HG03558 (cell line): Measurements from ENCODE around the gene FKBP11.

Experiments used
- ATAC-seq: cut with Tn5 transposase; IDR thresholded peaks from one replicate; pipeline ENCODE4 v1.9.1; 2021; ENCODE audit warnings: moderate number of reproducible peaks; ENCODE audit not compliant: unreplicated experiment; ENCODE audit errors: extremely low read depth

Gene FKBP11

DNA sequence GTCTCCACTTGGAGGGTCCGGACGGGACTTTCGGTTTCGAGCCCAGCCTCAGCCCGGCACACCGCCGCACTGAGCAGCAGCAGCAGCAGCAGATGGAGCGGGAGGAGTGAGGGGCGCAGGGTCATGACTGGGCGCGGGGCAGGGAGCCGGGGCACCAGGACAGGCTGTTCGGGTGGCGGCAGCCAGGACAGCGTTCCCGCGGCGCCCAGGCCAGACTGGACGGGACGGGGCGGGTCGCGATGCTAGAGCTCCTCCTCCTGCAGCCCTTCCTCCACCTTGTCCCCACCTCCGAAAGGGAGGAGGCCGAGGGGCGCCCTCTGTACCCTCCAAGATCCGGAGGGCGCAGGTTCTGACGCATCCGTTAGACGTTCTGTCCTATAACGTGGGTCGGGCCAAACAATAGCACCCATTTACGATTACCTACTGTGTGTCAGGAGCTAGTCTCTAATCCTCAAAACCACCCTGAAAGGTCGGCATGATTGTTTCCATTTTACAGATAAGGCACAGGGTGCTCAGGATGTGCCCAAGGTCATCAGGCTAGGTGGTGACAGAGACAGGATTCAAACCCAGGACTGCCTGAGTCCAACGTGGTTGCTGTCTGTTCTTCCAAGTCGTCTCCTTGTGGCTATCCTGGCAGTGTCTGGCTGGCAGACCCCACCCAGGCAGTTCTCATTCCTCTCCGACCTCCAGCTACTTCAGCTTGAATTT lies at the start of gene FKBP11:
TSS of gene FKBP11 (minus strand) at position 189 of the 708 bp plus-strand sequence. CDS start at position 125, 64 bp downstream.
- ATAC-seq, result no peak

DNA sequence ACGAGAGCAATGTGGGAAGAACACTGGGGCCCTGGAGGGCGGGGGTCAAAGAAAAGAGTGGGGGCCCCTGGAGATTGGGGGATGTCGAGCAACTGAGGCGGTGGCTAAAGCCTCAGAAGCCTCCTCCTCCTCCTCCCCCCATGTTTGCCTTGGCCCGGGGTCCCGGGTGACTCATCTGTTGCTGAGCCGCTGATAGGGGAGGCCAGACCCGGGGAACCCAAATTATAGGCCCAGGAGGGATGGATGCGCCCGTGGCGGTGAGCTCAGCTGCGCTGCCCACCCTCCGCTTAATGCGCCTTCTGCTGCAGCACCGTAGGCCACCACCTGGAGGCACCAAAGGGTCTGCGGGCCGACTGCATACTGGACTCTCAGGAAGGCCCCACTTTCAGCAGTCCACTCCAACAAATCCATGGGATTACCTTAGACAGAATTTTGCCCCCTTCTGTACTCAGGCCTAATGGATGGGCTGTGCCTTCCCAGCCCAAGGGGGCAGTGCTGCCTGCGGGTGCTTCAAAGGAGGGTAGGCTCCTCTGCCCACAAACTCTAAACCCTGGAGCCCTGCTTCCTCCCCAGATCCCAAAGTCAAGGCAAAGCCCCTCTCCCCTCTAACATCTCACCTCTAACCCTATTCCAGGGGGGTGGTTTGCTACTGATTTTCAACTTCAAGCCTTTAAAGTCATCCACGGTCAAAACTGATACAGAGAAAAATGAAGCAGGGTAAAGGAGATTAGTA lies 48.8 kb upstream of the FKBP11 start:
- ATAC-seq, result no peak

DNA sequence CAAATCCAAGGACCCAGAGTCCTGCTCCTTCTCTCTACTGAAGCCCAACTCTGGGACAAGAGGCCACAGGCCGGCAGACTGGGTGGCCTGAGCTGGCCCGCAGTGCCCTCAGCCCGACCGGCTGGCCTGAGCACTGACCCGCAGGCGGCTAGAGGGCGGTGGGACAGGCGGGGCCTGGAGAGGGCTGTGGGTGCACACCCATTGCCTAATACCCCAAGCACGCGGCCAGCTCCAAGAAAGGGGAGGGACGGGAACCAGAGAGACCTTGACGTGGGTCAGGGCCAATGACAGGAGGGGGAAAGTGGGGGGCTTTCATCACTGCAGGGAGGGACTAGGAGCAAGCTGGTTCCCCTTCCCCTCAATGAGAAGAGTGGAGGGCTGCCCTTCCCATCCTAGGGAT lies 48.2 kb upstream of the FKBP11 start:
- no peak for ATAC-seq

DNA sequence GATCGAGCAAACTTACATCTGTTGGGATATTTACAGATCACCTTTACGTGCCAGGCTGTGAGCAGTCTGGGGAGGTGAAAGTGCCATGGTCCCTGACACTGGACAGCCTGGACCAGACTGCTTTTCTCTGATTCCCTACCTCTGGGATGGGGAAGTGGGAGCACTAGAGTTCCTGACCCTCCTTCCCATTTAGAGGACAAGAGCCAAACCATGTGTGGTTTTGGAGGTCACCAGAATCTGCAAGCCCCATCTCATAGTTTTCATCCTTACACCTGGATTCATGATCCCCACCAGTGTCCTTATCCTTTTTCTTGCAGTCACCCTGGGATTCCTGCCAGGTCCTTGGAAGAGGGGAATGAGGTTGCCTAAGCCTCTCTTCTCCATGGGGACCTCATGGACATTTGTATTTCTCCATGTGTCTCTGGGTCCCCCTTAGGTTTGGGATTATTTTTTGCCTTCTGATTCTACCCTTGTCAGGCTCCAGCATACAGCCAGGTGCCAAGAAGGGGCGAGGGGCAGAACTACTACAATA lies 47.7 kb upstream of the FKBP11 start:
- no peak for ATAC-seq

DNA sequence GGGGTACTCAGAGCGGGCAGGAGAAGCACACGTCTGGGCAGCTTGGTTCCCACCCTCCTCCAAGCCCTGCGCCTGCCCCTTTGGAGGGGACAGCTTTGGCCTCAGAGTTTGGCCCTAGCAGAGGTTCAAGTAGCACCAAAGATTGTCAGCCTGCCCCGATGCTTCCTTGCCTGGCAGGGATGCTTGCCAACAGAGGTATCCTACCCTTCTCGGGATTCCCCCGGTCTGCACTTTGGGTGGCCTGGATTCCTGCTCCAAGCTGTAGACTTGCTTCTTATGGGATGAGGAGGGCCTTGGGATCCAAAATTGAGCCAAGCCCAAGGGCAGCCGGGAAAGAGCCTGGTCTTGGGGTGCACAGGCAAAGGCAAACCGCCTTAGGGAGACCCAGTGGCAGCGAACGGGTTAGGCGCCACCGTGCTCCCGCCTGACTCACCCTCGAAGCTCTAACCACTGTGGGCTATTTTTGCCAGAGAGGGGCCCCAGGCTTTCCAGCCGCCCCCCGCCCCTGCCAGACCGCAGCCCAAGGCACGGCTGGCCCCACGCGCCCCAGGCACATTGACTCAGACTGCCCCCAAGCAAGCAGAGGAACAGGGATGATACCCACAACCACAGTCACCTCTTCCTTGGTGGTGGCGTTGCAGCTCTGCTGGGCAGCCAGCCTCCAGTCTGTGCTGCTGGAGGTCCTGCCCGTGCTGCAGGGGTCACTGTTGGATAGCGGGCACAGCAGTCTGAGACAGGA lies 47.1 kb upstream of the FKBP11 start:
- ATAC-seq, result no peak

DNA sequence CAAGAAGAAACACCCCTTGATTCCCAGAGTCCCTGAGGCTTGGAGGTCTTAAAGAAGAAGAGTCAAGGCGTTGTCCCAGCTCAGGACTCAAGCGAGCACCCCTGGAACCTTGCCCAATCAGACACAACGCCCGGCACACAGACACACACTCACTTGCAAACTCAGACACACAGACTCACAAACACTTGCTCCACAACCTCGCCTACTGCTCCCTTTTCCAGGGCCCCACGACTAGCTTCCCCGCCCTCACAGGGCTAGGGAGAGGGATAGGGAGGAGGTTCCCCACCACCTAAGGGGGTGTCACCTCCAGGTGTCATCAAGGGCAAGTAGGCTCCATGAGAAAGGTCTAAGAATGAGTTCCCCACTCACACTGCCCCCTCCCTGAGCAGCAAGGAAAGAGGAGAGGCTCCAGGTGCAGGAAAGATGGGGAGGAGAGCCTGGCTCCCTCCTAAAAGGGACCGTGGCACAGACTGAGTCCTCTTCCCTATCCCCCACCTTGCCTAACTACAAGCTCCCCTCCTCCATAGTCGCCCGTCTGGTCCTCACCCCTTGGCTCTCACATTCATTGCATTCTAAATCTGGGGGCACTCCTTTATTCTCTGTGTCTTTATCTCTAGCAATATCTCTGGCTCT lies 45.5 kb upstream of the FKBP11 start:
- no peak for ATAC-seq

DNA sequence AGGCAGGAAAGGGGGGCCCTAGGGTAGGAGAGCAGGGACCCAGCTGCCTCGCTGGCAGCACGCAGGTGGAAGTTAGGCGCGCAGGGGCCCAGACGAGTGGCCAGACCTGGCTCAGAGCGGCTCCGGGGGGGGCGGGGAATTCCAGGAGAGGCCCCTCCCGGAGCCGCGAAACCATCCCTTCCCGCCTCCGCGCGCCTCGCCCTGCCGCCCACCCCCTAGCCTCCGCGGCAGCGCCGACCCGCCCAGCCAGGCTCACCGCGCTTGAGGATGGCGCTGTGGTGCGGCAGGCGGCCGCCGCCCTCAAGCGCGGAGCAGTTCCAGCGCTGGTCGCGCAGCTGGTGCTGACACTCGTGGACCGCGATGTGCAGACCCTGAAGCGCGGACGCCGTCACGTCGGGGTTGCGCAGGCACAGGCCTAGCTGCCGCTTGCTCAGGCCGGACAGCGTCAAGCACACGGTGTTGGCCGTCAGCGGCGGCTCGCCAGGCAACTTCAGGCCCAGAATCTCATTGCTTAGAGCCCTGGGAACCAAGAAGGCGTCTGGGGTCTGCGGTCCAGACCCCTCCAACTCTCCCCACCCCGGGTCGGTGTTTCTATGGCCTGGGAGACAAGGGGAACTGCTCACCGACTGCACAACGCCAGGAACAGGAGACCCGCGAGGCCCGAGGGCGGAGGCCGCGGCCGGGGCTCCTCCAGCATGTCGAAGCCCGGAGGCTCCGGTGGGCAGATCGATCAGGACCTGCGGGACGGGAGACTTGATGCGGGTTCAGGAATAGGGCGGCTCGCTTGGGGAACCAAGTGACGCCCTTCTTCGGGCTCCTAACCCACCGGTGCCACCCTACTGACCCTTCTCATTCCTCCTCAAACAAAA lies 44.8 kb upstream of the FKBP11 start:
- ATAC-seq, result no peak

DNA sequence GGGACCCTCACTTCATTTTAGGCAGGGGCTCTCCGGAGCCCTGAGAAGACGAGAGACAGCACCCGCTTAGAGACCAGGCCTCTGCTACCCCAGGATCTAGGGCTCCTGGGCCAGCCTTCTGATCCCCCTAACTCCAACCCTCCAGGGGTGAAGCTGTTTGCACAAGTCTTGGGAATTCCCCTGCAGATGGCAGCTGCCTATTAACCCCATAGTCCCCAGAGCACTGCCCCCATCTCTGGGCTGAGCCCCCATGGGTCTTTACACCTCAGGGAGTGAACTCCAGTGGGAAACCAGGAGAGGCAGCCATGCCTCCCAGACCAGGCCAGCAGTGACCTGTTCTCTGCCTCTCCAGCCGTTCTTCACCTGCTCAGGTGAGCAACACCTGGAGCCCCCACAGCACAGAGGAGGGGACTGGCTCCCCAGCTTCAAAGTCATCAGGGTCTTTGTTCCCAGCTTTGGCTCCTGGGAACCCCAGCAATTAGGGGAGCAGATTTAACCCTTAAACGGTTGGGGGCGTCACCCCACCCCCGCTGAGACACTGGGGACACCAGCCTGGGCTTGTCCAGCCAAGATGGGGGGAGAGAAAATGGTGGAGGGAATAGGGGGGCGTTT lies 44.0 kb upstream of the FKBP11 start:
- ATAC-seq, result no peak

DNA sequence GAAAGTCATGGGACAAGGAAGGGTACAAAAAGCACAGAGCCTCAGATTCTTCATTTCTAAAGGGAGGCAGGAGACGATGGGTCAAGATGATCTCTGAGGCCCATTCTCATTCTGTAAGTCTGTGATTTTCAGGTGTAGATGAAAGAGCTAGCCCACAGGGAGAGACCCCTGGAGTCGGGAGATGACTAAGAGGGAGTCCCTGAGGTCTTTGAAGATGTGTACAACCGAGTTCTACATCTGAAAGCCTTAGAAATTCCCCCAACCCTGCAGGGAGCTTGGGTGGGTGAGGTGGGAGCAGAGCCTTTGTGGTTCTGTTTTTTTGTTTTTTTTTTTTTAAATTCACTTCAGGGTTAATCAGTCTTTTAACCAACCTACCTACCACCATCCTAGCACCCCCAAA lies 43.2 kb upstream of the FKBP11 start:
- no peak for ATAC-seq

DNA sequence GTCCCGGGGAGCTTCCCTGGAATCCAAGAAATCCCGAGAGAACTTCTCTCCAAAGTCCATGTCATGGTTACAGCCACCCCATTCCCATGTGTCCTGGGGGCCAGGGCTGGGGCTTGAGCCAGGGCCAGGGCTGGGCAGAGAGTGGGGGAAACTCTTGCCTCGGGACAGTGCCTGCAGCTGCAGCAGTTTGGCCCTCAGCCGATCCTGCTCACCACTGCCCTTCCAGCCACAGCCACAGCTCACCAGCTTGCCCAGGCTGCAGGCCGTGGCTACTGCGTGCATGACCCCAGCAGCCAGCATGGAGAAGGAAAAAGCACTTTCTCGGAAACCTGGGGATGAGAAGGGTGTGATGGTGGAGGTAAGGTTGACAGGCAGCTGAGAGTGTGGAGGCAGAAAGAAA lies 42.7 kb upstream of the FKBP11 start:
- ATAC-seq, result no peak

DNA sequence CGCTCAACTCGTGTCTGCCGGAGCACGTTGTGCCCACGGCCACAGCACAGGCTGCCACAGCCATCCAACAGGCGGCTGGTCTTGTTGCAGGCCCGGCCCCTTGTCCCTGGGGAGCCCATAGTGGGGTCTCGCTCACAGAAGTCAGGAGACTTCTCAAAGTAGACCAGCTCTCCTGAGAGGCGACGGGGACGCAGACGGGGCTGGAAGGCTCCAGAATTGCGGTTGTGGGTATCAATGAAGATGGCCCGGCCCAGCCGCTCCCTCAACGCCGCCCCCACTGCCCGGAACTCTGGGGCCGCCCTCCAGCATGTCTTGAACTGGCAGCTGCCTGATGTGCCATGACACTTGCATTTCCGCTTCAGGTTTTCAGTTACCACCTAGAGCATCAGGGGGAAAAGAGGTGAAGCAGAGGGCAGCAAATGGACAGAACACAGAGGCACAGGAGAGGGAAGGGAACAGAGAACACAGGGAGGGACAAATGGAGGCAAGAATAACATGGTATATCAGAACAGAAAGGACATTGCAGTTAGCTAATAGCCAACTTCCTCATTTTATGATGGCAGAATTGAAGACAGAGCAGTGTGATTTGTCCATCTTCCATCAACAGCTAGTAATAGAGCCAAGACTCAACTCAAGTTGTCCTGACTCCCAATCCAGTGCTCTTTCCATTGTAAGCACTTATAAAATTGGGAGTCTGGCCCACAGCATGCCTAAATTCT lies 41.0 kb upstream of the FKBP11 start:
- no peak for ATAC-seq

DNA sequence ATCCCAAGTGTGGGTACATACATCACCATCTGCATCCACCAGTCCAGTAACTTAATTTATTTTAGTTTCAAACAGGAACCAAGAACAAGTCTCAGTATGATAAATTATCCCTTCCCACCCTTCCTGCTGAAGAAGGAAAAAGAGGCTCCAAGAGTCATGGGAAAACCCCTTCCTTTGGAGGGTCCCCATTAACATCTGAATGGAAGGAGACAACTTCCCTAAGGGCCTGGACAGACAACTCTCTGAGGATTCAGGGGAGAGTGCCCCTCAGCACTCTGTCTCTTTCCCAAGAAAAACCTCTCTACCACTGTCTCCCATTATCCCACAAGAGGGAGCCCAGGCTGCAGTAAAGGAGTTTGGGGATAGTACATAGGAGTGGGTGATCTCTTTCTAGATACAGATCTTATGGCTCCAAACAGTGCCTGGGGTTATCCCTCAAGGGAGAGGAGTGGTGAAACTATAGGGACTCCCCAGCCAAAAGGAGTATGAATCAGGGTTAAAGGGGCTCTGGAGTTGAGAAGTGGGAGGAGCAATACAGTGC lies 40.1 kb upstream of the FKBP11 start:
- no peak for ATAC-seq

DNA sequence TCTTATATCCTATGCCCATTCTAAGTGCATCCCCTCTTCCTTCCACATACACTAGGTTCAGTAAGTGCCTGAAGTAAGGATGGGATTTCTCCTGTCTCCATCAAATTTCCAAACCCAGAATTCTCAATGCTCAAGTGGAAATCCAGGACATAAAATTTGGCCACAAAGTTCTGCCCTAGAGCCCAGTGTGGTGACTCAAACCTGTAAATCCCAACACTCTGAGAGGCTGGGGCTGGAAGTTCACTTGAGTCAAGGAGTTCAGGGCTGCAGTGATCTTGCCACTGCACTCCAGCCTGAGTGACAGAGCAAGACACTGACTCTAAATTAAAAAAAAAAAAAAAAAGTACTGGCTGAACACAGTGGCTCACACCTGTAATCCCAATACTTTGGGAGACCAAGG lies 36.5 kb upstream of the FKBP11 start:
- ATAC-seq, result no peak

DNA sequence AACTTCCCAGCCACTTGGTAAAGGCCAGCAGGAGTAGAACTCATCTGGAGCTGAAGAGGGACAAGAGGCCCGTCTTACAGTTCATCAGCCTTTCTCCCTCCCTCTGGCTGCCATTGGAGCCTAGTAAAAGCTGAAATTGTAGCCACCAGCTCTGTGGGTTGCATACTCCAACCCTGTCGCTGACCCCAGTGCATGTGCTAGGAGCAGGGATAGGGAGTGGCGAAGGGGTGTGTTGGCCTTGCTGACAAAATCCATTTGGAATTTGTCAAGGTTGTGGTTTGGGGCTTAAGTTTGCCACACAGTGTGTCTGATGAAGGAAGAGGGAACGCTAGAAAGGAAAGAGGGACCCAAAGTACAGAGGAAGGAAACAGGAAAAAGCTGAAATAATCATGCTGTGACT lies 36.0 kb upstream of the FKBP11 start:
- no peak for ATAC-seq

DNA sequence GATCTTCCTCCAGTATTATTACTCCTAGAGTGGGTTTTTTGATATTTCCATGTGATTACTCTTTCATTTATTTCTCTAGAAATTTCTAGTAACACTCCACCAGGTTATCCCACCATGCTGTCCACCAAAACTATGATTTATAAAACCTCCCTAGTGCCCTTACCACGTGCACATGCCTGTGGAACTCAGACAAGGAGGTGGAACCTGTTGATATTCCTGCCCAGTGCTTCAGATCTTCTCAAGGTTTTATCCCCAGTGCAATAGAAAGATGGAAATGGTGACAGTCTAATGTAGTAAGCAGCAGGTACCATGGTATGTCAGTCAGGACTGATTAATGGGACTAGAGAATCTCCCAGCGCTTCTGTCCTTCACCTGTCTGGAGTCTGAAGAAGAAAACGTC lies 35.5 kb upstream of the FKBP11 start:
- no peak for ATAC-seq

DNA sequence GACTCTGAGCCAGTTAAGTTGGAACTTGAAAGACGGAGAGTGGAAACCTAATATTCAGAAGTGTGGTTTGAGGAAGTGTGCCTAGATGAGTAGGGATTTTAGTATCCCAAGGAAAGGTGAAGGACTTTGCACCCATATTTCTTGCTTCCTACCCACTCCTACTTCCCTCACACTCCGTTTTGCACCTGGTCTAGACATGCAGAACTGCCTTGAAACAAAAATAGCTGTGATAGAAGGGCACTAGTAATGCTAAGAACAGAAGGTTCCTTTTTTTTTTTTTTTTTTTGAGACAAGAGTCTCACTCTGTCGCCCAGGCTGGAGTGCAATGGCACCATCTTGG lies 32.7 kb upstream of the FKBP11 start:
- ATAC-seq, result no peak

DNA sequence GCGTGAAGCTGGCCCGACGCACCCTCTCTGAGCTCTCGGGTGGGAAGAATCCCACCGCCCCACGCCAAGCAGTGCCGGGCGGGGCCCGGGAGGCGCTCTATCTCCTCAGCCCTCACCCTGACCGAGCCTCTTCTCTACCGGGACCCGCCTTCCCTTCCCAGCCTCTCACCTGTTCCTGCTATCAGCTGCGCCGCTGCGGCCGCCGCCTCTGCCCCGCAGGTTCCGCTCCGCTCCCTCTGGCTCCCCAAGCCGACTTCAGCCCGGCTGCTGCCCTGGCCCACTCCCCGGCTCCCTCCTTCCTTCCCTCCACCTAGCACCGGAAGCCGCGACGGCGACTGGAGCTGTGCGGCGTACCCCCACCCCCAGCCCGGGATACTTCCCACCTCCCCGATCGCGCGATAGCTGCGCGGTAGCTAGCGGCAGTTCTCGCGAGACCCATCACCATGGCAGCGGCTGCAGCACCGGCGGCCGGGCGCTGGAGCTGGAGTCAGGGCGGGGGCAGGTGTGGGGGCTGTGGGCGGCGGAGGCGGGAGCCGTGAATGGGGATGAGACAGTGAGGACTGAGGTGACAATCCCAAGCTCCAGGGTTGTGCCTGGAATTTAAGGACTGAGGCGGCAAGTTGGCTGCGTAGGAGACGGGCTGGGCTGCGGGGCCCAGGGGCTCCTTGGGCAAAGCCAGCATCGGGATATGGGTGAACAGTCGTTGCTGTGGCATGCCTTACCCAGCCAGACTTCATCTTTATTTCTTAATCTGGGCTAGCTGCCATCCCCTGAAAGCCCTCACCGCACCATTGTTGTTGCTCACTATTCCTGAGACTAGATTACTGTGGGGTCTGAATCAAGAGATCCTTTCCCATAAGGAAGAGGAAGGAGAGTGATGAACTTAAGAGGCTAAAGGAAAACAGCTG lies 32.1 kb upstream of the FKBP11 start, which contains the start of gene ARF3:
TSS of gene ARF3 (minus strand) at position 347 of the 908 bp plus-strand sequence. CDS start 16,392 bp downstream, outside the sequence.
- no peak for ATAC-seq
